ENCODE measurements around the gene SCAPER.

DNA sequence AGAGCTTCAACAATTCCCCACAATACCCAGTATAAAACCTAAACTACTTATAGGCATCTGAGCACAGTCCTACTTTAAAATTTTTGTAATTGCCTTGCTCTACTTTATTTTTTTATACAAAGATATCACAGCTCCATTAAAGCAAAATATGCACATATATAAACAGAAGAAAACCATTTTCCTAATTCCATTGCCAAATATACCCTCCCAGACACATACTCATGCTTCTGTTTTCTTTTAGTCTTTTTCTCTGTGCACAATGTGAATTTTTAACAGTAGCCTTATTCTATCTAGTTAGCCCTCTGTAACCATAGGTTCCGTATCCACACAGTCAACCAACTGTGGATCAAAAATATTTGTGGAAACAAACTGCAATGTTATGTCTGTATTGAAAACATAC is 260.5 kb downstream of the SCAPER start:
- TF ChIP-seq, protein P1, sequence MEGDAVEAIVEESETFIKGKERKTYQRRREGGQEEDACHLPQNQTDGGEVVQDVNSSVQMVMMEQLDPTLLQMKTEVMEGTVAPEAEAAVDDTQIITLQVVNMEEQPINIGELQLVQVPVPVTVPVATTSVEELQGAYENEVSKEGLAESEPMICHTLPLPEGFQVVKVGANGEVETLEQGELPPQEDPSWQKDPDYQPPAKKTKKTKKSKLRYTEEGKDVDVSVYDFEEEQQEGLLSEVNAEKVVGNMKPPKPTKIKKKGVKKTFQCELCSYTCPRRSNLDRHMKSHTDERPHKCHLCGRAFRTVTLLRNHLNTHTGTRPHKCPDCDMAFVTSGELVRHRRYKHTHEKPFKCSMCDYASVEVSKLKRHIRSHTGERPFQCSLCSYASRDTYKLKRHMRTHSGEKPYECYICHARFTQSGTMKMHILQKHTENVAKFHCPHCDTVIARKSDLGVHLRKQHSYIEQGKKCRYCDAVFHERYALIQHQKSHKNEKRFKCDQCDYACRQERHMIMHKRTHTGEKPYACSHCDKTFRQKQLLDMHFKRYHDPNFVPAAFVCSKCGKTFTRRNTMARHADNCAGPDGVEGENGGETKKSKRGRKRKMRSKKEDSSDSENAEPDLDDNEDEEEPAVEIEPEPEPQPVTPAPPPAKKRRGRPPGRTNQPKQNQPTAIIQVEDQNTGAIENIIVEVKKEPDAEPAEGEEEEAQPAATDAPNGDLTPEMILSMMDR (IDR thresholded peaks at IDR 0.05; ENCODE audit: insufficient read depth, low read length): no peak
- TF ChIP-seq SPI1 (IDR thresholded peaks at IDR 0.05; ENCODE audit: borderline replicate concordance, low read depth) (no peak), POLR2AphosphoS5 (IDR thresholded peaks at IDR 0.05; ENCODE audit: low read depth) (no peak), GABPA (IDR thresholded peaks at IDR 0.05; ENCODE audit: low read depth) (no peak)

All from HL-60 (cell line).